ENCODE data around the gene NR2C1. TPM values are rescaled to one million over a fixed set of nuclear protein-coding genes. Genes with fewer than 3 reads are reported as not detected.

The NR2C1 gene
- total and polyA plus RNA-seq, 9 of the 15 experiments (the other 6 are each of a cell fraction or from before 2014, with no cell fraction given) = 8.5 to 42.4 (median 35.6) TPM

DNA sequence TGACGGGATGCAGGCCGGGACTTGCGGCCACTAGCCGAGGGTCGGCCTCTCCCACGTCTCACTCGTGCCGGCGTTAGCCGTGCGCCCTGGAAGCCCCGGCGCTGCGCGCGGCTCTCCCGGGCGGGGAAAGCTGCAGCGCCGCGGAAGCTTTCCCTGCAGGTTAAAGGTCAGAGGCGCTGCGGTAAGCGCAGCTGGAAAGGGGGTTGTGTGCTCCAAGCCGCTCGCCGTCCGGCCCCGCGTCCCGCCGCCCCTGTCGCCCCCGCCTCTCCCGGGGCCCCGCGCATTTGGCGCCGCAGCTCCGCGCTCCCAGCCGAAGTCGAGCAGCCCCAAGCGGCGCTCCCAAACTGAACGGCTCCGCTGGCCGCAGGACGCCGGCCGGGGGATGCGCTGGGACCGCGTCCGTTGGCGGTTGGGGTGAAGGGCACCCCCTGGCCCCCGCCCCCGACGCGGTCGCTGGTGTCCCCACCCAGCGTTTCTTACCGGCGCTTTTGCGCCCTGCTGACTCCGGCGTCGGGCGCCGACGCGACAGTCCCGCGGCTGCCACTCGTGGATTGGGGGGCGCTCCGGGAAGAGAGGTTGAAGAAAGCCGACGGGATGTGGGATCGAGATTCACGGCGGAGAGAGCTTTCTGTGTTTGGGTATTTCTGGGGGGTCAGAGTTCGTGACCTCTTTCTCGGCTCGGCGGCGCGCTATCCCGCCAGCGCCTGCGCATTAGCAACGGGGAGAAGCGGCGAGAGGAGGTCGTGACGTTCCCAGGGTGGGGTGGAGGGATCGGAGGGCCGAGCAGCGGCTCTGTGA is at the start of gene NR2C1 (continued):
- TF ChIP-seq, protein P1, sequence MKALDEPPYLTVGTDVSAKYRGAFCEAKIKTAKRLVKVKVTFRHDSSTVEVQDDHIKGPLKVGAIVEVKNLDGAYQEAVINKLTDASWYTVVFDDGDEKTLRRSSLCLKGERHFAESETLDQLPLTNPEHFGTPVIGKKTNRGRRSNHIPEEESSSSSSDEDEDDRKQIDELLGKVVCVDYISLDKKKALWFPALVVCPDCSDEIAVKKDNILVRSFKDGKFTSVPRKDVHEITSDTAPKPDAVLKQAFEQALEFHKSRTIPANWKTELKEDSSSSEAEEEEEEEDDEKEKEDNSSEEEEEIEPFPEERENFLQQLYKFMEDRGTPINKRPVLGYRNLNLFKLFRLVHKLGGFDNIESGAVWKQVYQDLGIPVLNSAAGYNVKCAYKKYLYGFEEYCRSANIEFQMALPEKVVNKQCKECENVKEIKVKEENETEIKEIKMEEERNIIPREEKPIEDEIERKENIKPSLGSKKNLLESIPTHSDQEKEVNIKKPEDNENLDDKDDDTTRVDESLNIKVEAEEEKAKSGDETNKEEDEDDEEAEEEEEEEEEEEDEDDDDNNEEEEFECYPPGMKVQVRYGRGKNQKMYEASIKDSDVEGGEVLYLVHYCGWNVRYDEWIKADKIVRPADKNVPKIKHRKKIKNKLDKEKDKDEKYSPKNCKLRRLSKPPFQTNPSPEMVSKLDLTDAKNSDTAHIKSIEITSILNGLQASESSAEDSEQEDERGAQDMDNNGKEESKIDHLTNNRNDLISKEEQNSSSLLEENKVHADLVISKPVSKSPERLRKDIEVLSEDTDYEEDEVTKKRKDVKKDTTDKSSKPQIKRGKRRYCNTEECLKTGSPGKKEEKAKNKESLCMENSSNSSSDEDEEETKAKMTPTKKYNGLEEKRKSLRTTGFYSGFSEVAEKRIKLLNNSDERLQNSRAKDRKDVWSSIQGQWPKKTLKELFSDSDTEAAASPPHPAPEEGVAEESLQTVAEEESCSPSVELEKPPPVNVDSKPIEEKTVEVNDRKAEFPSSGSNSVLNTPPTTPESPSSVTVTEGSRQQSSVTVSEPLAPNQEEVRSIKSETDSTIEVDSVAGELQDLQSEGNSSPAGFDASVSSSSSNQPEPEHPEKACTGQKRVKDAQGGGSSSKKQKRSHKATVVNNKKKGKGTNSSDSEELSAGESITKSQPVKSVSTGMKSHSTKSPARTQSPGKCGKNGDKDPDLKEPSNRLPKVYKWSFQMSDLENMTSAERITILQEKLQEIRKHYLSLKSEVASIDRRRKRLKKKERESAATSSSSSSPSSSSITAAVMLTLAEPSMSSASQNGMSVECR (CRISPR knock-in tag; IDR thresholded peaks at IDR 0.05) = no peak; the same call in 1 of the 2 replicates
- TF ChIP-seq ZNF785 (CRISPR knock-in tag; IDR thresholded peaks at IDR 0.05) (no peak), ARNT (IDR thresholded peaks at IDR 0.05) (no peak), C11orf30 (IDR thresholded peaks at IDR 0.05; ENCODE audit: low read depth) (peak; percentile 56; the same call in 1 of the 2 replicates), POLR2A (conservative IDR thresholded peaks at IDR 0.05) (peak; percentile 84), ZNF347 (CRISPR knock-in tag; IDR thresholded peaks at IDR 0.05; ENCODE audit: low read depth) (no peak), STAG1 (CRISPR knock-in tag; IDR thresholded peaks at IDR 0.05; ENCODE audit: borderline replicate concordance) (no peak)
- TF ChIP-seq, protein P2, sequence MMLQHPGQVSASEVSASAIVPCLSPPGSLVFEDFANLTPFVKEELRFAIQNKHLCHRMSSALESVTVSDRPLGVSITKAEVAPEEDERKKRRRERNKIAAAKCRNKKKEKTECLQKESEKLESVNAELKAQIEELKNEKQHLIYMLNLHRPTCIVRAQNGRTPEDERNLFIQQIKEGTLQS (IDR thresholded peaks at IDR 0.05) = no peak
- TF ChIP-seq, protein P2 (CRISPR knock-in tag; conservative IDR thresholded peaks at IDR 0.05) = no peak
- TF ChIP-seq, protein P3, sequence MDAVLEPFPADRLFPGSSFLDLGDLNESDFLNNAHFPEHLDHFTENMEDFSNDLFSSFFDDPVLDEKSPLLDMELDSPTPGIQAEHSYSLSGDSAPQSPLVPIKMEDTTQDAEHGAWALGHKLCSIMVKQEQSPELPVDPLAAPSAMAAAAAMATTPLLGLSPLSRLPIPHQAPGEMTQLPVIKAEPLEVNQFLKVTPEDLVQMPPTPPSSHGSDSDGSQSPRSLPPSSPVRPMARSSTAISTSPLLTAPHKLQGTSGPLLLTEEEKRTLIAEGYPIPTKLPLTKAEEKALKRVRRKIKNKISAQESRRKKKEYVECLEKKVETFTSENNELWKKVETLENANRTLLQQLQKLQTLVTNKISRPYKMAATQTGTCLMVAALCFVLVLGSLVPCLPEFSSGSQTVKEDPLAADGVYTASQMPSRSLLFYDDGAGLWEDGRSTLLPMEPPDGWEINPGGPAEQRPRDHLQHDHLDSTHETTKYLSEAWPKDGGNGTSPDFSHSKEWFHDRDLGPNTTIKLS (IDR thresholded peaks at IDR 0.05; ENCODE audit: borderline replicate concordance, low read depth) = peak; percentile 75; the same call in 1 of the 2 replicates
- TF ChIP-seq, protein P4, sequence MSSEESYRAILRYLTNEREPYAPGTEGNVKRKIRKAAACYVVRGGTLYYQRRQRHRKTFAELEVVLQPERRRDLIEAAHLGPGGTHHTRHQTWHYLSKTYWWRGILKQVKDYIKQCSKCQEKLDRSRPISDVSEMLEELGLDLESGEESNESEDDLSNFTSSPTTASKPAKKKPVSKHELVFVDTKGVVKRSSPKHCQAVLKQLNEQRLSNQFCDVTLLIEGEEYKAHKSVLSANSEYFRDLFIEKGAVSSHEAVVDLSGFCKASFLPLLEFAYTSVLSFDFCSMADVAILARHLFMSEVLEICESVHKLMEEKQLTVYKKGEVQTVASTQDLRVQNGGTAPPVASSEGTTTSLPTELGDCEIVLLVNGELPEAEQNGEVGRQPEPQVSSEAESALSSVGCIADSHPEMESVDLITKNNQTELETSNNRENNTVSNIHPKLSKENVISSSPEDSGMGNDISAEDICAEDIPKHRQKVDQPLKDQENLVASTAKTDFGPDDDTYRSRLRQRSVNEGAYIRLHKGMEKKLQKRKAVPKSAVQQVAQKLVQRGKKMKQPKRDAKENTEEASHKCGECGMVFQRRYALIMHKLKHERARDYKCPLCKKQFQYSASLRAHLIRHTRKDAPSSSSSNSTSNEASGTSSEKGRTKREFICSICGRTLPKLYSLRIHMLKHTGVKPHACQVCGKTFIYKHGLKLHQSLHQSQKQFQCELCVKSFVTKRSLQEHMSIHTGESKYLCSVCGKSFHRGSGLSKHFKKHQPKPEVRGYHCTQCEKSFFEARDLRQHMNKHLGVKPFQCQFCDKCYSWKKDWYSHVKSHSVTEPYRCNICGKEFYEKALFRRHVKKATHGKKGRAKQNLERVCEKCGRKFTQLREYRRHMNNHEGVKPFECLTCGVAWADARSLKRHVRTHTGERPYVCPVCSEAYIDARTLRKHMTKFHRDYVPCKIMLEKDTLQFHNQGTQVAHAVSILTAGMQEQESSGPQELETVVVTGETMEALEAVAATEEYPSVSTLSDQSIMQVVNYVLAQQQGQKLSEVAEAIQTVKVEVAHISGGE (CRISPR knock-in tag; IDR thresholded peaks at IDR 0.05) = peak in 1 of 3 experiments; percentile 77; a peak in 2 of 6 replicates
- TF ChIP-seq, protein P5, sequence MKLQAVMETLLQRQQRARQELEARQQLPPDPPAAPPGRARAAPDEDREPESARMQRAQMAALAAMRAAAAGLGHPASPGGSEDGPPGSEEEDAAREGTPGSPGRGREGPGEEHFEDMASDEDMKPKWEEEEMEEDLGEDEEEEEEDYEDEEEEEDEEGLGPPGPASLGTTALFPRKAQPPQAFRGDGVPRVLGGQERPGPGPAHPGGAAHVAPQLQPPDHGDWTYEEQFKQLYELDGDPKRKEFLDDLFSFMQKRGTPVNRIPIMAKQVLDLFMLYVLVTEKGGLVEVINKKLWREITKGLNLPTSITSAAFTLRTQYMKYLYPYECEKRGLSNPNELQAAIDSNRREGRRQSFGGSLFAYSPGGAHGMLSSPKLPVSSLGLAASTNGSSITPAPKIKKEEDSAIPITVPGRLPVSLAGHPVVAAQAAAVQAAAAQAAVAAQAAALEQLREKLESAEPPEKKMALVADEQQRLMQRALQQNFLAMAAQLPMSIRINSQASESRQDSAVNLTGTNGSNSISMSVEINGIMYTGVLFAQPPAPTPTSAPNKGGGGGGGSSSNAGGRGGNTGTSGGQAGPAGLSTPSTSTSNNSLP (IDR thresholded peaks at IDR 0.05; ENCODE audit: borderline replicate concordance, low read depth, low read length) = no peak

All from K562 (cell line).